DND-41 (cell line): ENCODE measurements around the gene HTT.

Source experiments
- CTCF ChIP-seq: IDR thresholded peaks from 2 replicates; pipeline ENCODE4 v1.5.1; 2012; ENCODE audit warnings: borderline replicate concordance, low read length, moderate library complexity, mild to moderate bottlenecking; ENCODE audit not compliant: poor library complexity, severe bottlenecking; ENCODE audit errors: extremely low read depth
- EZH2 ChIP-seq: IDR thresholded peaks from 3 replicates; pipeline ENCODE4 v1.6.1; 2012; ENCODE audit warnings: borderline replicate concordance, low read depth, mild to moderate bottlenecking, moderate library complexity, low read length, inconsistent platforms; ENCODE audit not compliant: severe bottlenecking

DNA sequence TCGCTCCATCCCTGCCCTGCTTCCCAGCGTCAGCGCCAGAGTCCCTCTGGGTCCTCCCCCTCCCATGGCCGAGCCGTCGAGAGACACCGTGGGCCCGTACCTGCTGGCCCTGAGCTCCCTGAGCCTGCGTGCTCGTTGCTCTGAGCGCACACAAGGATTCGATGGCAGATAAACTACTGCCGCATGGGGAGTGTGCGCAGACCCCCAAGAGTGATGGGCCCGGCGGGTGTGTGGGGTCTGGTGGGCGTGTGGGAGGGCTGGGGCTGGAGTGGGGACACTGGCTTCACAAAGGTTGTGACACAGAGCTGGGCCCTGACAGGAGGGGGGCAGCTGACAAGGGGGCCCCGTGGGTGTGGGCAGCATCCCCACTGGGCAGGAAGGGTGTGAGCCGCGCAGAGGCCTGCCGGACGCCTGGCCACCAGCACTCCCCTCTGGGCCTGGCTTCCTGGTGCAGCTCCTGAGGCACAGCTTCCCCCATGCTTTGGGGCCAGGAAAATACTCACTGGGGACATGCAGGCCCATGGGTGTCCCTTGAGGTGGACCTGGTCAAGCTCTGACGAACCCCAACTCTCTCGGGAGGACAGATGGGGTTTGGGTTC lies 213.6 kb downstream of the HTT start:
- TF ChIP-seq CTCF (no peak), EZH2 (no peak)
